Activated T-cell treated with anti-CD3 and anti-CD28 coated beads for 1 hour (primary cell): ENCODE data around the gene H3-3A.
A peak's percentile ranks its signal among the peaks of the same experiment; 100 is the strongest.

Experiments
- DNase-seq: peaks from one replicate; pipeline ENCODE4 v3.0.0-alpha.2; 2020; ENCODE audit warnings: low read depth

The H3-3A gene

DNA sequence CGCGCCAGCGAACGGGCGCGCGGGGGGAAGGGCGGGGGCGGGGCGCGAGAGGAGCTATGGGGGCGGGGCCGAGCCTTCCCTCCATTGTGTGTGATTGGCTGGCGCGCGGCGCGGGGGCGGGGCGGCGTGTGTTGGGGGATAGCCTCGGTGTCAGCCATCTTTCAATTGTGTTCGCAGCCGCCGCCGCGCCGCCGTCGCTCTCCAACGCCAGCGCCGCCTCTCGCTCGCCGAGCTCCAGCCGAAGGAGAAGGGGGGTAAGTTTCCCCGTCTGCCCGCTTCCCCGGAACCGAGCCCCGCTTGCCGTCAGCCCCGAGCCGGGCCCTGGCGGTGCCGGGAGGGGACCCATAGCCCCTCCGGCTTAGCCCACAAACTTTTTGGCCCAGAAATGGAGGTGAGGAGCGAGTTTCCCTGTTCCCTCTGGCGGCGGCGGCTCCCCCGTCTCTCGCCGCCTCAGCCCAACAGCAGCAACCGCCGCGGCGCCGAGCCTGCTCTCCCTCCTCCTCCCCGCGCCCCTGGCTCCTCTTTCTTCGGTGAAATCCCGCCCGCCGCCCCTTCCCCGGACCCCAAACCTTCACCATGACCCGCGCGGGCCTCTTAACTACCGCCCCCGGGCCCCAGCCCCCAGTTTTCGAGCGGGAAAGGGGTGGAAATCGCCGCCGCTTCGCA, at the start of gene H3-3A:
Gene H3-3A (plus strand): TSS at position 159 of the 666 bp plus-strand sequence. CDS start 1,636 bp downstream, outside the sequence.
- DNase-seq = peak; percentile 100

GRCh38 chr1:226017070-226017469, 45.4 kb upstream of the H3-3A start:
- no peak for DNase-seq

DNA sequence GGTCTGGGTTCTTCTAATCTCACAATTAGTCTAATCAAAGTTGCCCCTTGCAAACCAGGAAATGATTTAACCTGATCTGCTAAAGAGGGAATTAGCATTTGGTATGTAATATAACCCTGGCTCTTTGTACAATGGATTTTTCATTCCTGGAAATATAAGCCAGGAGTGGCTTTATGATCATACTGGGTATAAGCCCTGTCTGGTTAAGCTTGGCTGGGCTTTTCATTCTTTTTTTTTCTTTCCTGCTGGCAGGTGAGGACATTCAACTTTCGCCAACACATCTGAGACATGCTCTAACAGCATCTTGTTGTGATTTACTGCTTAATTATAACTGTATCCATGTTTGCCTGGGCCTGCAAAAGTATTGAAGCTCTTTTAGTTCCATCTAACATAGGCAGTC, 42.9 kb upstream of the H3-3A start:
- DNase-seq = no peak

DNA sequence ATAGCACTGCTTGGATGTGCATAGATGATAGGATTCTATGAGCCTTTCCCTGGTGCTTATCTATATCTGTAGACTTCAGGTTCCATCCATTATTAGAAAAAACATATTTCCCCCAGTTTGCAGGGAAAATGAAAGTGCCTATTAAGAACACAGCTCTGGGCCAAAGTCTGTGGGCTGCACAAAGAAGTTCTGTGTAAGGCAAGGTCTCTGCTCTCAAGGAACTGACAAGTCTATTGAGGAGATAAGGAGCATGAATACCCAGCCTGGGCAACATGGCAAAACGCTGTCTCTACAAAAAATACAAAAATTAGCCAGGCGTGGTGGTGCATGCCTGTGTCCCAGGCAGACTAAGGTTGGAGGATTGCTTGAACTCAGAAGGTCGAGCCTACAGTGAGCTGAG, 41.1 kb upstream of the H3-3A start:
- no peak for DNase-seq

DNA sequence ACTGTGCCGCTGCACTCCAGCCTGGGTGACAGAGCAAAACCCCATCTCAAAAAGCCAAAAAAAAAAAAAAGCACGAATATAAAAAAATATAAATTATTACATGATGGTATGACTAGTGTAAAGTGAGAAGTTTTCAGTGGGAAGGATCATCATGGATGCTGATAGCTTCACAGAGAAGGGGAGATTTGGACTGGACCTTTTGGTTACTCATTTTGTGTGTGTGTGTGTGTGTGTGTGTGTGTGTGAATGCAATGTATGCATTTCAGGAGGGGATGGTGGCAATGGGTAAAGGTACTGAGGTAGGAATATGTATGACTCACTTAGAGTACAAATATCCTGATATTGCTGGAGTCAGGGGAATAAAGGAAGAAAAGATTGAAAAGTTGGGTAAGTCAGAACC, 40.7 kb upstream of the H3-3A start:
- DNase-seq = no peak

DNA sequence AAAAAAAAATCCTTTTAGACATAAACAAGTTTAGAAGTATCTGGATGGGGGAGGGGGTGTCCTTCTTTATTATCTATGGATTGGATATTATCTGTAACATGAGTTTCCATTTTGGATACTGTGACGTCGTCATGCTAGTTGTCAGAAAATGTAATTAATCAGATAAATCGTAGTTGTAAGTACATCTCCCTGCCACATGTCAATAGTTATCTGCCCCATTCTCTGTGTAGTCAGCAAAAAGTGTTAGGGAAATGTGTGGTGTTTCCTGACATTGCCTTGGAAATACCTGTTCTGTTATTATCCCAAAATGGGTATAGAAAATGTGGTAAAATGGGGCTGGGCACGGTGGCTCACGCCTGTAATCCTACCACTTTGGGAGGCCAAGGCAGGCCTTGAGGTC, 38.8 kb upstream of the H3-3A start:
- no peak for DNase-seq

GRCh38 chr1:226026833-226027232, 35.7 kb upstream of the H3-3A start:
- no peak for DNase-seq

- DNase-seq = no peak
These were observed 34.8 kb upstream of the H3-3A start for GRCh38 chr1:226027538-226028217.

DNA sequence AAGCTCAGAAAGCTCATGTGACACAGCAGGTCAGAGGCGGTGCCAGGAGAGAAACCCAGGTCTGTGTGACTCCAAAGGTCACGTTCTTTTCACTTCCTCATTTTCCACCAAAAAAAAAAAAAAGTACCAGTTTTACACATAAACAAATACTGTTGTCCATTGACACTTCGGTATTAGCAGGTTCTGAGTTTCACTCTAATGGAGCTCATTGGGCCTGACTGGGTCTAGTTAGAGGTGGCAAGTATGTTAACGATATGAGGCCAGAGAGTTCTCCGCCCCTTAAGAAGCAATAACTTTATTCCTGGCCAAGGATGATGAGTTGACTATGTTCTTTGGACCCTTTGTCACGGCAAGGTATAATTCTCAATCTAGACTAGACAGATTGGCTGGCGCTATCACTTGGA, 33.4 kb upstream of the H3-3A start:
- no peak for DNase-seq

- DNase-seq = no peak
These were observed 32.8 kb upstream of the H3-3A start for GRCh38 chr1:226029568-226030225.

- DNase-seq = no peak
These were observed 28.9 kb upstream of the H3-3A start for GRCh38 chr1:226033582-226033981.

DNA sequence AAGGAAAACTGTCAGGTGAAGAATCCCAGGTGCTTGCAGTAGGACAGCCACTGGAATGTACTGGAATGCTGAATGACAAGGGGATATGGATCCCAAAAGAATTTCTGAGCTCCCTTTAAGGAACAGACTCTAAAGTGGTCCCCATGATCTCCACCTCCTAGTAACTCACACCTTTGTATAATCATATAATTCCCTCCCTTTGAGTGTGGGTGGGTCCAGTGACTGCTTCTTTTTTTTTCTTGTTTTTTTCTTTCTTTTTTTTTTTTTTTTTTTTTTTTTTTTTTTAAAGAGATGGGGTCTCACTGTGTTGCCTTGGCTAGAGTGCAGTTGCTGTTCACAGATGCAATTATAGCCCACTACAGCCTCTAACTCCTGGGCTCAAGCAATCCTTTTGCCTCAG, 28.5 kb upstream of the H3-3A start:
- DNase-seq = no peak

- no peak for DNase-seq
These were observed 28.0 kb upstream of the H3-3A start for GRCh38 chr1:226034482-226034881.

DNA sequence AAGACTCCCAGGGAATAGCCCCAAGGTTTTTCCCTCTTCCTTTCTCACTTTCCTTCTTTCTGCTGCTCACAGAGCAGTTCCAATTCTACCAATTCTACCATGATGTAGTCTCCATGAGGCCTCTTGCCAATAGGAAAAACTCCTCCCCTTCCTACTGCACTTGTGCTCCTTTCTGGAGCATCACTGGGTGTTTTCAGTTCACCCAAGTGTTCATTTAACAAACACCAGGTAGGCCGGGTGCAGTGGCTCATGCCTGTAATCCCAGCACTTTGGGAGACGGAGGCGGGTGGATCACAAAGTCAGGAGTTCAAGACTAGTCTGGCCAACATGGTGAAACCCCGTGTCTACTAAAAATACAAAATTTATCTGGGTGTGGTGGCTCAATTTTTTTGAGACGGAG, 26.6 kb upstream of the H3-3A start:
- DNase-seq = no peak

- no peak for DNase-seq
These were observed 23.9 kb upstream of the H3-3A start for GRCh38 chr1:226038661-226039060.

GRCh38 chr1:226041419-226041818, 21.1 kb upstream of the H3-3A start:
- no peak for DNase-seq

GRCh38 chr1:226044514-226045101, 17.9 kb upstream of the H3-3A start:
- DNase-seq = no peak

DNA sequence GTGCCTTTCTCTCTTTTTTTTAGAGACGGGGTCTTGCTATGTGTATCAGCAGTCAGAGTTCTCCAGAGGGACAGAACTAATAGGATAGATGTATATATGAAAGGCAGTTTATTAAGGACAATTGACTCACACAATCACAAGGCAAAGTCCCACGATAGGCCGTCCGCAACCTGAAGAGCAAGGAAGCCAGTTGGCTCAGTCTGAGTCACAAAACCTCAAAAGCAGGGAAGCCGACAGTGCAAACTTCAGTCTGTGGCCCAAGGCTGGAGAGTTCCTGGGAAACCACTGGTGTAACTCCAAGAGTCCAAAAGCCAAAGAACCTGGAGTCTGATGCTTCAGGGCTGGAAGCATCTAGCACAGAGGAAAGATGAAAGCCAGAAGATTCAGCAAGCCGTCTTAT, 16.3 kb upstream of the H3-3A start:
- no peak for DNase-seq

DNA sequence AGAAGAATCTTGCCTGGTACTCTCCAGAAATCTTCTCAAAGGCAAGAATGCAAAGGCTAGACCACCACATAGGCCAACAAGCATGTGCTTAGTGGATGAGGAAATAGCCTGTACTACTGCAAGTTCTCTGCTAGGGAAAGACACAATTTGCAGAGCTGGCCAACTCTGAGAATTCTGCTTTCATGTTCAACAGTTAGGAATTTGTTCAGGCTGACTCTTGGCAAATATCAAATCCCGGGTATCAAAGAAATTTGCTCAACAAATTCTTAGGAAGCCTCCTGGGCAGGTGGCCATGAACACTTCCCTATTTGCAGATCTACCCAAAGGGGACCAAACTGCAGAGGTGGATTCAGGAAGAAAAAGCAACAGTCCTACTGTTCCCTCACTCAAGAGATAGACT, 15.0 kb upstream of the H3-3A start:
- DNase-seq = no peak

- DNase-seq = no peak
These were observed 13.6 kb upstream of the H3-3A start for GRCh38 chr1:226048886-226049285.

DNA sequence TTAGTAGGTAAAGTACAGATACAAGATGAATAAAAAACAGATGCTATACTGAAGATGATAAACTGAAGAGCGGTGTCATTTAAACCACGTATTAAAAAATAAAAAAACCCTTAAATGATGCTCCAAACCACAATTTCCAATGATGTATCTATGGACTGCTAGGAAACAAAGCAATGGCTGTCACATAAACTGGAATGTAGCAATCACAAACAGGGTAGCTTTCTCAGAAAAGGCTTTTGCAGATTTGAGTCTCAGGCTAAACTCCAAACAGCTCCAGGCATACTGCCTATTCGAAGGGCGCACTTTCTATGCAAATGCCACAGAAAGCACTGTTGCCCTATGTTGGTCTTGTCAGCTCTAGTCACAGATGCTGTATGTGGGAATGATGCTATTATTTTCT, 12.4 kb upstream of the H3-3A start:
- DNase-seq = no peak

GRCh38 chr1:226051365-226051764, 11.2 kb upstream of the H3-3A start:
- DNase-seq = no peak

- no peak for DNase-seq
These were observed 10.5 kb upstream of the H3-3A start for GRCh38 chr1:226052061-226052460.
